ENCODE results near the gene GLMP.
A peak's percentile ranks its signal among the peaks of the same experiment; 100 is the strongest.
"Not testable (repeated sequence)": the region's sequence is repeated elsewhere in the genome, so short reads cannot be mapped to it uniquely, and the experiment has no call there.

The GLMP gene

DNA sequence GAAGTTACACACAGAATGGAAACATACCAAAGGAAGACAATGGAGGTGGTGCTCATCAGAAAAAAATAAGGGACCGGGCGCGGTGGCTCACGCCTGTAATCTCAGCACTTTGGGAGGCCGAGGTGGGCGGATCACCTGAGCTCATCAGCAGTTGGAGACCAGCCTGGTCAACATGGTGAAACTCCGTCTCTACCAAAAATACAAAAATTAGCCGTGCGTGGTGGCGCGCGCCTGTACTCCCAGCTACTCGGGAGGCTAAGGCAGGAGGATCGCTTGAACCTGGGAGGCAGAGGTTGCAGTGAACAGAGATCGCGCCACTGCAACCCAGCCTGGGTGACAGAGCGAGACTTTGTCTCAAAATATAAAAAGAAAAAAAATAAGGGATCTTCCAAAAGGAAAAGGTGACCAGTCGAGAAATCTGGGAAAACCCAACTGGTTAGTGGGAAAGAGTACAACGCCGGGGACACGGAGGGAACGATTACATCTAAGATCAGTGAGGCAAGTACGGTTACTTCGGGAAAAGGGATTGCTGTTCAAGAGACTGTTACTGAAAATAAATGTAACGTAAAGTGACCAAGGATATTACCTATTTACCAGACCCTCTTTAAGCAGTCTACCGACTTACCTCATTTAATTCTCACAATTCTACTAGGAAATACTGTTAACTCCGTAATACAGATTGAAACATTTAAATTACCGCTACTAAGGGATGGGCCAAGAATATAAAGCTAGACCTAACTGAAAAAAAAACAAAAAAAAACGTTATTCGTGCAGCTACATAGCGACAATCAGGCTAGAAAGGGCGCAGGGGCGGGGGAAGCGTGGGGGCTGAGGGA, 41.8 kb upstream of the GLMP start:
- H3K23ac ChIP-seq (ENCODE audit: low read length): peak overlapping the region; percentile 33
- peak overlapping the region; percentile 96 for H3K9ac ChIP-seq (ENCODE audit: low read length)
- no peak overlapping the region for H2AK5ac ChIP-seq (ENCODE audit: low read length)
- H3K36me3 ChIP-seq (ENCODE audit: control insufficient read depth, insufficient read depth, low read length): peaks cover 4% of the 10 kb centered on the region
- no peak for DNase-seq
- H3K79me2 ChIP-seq (ENCODE audit: control insufficient read depth, insufficient read depth, low read length): peaks cover 31% of the 10 kb centered on the region
- peak overlapping the region; percentile 97 for H3K56ac ChIP-seq (ENCODE audit: low read length)
- peaks cover 2% of the 10 kb centered on the region for H3K4me1 ChIP-seq (ENCODE audit: control insufficient read depth, low read depth, low read length)
- H3K18ac ChIP-seq (ENCODE audit: low read length): no peak overlapping the region
- no peaks in the 10 kb centered on the region for H3K27me3 ChIP-seq (ENCODE audit: insufficient read depth, low read length, poor library complexity)
- no peak overlapping the region for H2BK15ac ChIP-seq (replicated peaks; ENCODE audit: low read depth)
- peak overlapping the region; percentile 88 for H3K4me3 ChIP-seq (ENCODE audit: low read length)
- no peak overlapping the region for H4K5ac ChIP-seq (ENCODE audit: low read length)
- peak overlapping the region; percentile 24 for H3K4ac ChIP-seq (ENCODE audit: low read depth, low read length)
- no CpG with 5 or more reads among the region's 34 CpGs for WGBS (ENCODE audit: extremely low coverage, insufficient coverage, low lambda C conversion rate)
- peak overlapping the region; percentile 63 for H3K4me2 ChIP-seq (ENCODE audit: low read length)
- H2BK5ac ChIP-seq (ENCODE audit: low read length): peak overlapping the region; percentile 48
- peak overlapping the region; percentile 24 for H3K27ac ChIP-seq (ENCODE audit: low read depth, low read length)
- H4K8ac ChIP-seq (ENCODE audit: low read depth, low read length): no peak overlapping the region
- H2BK120ac ChIP-seq (ENCODE audit: low read depth, low read length): no peak overlapping the region
- peaks cover 8% of the 10 kb centered on the region for H3K79me1 ChIP-seq (ENCODE audit: low read length)

DNA sequence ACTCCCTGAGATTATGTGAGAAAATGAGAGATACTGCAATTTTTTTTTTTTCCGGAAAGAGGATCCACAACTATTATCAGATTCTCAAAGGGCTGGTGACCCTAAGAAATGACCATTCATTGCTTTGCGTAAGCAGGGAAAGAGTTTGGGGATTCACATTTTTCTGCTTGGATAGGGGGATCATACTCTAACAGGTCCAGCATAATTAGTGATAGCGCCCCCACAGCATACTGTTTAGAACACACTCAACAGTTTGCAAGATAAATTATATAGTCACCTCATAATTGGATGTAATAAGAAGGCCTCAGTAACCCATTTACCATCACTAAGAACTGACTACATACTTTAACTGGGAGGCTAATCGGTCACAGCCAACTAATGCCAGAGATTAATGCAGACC, 40.8 kb upstream of the GLMP start:
- Histone ChIP-seq H3K79me1 (ENCODE audit: low read length) (peaks cover 8% of the 10 kb centered on the region), H3K4me1 (ENCODE audit: control insufficient read depth, low read depth, low read length) (peaks cover 2% of the 10 kb centered on the region), H2BK15ac (replicated peaks; ENCODE audit: low read depth) (no peak overlapping the region), H3K9ac (ENCODE audit: low read length) (peak overlapping the region; percentile 96), H3K36me3 (ENCODE audit: control insufficient read depth, insufficient read depth, low read length) (peaks cover 4% of the 10 kb centered on the region), H3K27me3 (ENCODE audit: insufficient read depth, low read length, poor library complexity) (no peaks in the 10 kb centered on the region), H3K27ac (ENCODE audit: low read depth, low read length) (no peak overlapping the region), H2BK120ac (ENCODE audit: low read depth, low read length) (no peak overlapping the region), H3K4me2 (ENCODE audit: low read length) (peak overlapping the region; percentile 63), H4K8ac (ENCODE audit: low read depth, low read length) (no peak overlapping the region), H3K79me2 (ENCODE audit: control insufficient read depth, insufficient read depth, low read length) (peaks cover 31% of the 10 kb centered on the region), H3K4me3 (ENCODE audit: low read length) (peak overlapping the region; percentile 9), H2AK5ac (ENCODE audit: low read length) (no peak overlapping the region), H3K23ac (ENCODE audit: low read length) (no peak overlapping the region), H2BK5ac (ENCODE audit: low read length) (no peak overlapping the region), H3K18ac (ENCODE audit: low read length) (no peak overlapping the region), H3K56ac (ENCODE audit: low read length) (peak overlapping the region; percentile 62), H3K4ac (ENCODE audit: low read depth, low read length) (no peak overlapping the region), H4K5ac (ENCODE audit: low read length) (no peak overlapping the region)
- WGBS (ENCODE audit: extremely low coverage, insufficient coverage, low lambda C conversion rate): no CpG with 5 or more reads among the region's 4 CpGs
- DNase-seq: peak; percentile 13

DNA sequence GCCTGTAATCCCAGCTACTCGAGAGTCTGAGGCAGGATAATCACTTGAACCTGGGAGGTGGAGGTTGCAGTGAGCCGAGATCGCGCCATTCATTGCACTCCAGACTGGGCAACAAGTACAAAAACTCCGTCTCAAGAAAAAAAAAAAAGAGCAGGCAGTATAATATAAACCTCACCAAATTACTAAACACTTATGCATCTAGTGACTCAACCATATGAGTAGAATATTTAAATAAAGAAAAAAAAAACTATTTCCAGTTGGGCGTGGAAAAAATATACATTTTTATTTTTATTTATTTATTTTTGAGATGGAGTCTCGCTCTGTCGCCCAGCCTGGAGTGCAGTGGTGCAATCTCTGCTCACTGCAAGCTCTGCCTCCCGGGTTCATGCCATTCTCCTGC, 27.7 kb upstream of the GLMP start:
- not testable (repeated sequence) for H3K27ac ChIP-seq (ENCODE audit: low read depth, low read length); H3K79me1 ChIP-seq (ENCODE audit: low read length); H2AK5ac ChIP-seq (ENCODE audit: low read length); H4K8ac ChIP-seq (ENCODE audit: low read depth, low read length); H3K4me3 ChIP-seq (ENCODE audit: low read length); H3K4me2 ChIP-seq (ENCODE audit: low read length); H3K4me1 ChIP-seq (ENCODE audit: control insufficient read depth, low read depth, low read length); H3K18ac ChIP-seq (ENCODE audit: low read length); H2BK15ac ChIP-seq (replicated peaks; ENCODE audit: low read depth); H3K4ac ChIP-seq (ENCODE audit: low read depth, low read length); H2BK5ac ChIP-seq (ENCODE audit: low read length); H3K56ac ChIP-seq (ENCODE audit: low read length); H3K27me3 ChIP-seq (ENCODE audit: insufficient read depth, low read length, poor library complexity); H3K79me2 ChIP-seq (ENCODE audit: control insufficient read depth, insufficient read depth, low read length); H2BK120ac ChIP-seq (ENCODE audit: low read depth, low read length); H3K23ac ChIP-seq (ENCODE audit: low read length); H4K5ac ChIP-seq (ENCODE audit: low read length); H3K9ac ChIP-seq (ENCODE audit: low read length); DNase-seq
- WGBS (ENCODE audit: extremely low coverage, insufficient coverage, low lambda C conversion rate): no CpG with 5 or more reads among the region's 9 CpGs
- peaks cover 19% of the 10 kb centered on the region for H3K36me3 ChIP-seq (ENCODE audit: control insufficient read depth, insufficient read depth, low read length)

DNA sequence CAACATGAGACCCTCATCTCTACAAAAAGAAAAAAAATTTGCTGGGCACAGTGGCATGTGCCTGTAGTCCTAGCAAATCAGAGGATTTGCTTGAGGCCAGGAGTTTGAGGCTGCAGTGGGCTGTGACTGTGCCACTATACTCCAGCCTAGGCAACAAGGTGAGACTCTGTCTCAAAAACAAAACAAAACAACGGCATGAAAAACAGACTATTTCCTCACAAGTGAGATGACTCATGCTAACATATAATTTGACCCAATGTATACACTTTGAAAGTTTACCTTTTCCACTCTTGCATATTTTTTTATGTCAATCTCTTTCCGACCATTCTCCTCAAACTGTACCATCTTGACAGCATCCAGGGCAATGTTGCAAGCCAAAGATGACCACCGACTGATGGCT, 25.1 kb upstream of the GLMP start:
- DNase-seq: no peak
- H3K23ac ChIP-seq (ENCODE audit: low read length): no peak overlapping the region
- H3K4ac ChIP-seq (ENCODE audit: low read depth, low read length): no peak overlapping the region
- H2BK5ac ChIP-seq (ENCODE audit: low read length): no peak overlapping the region
- no peak overlapping the region for H4K8ac ChIP-seq (ENCODE audit: low read depth, low read length)
- WGBS (ENCODE audit: extremely low coverage, insufficient coverage, low lambda C conversion rate): no CpG with 5 or more reads among the region's 3 CpGs
- no peak overlapping the region for H3K4me2 ChIP-seq (ENCODE audit: low read length)
- H3K4me1 ChIP-seq (ENCODE audit: control insufficient read depth, low read depth, low read length): no peaks in the 10 kb centered on the region
- H3K18ac ChIP-seq (ENCODE audit: low read length): no peak overlapping the region
- H2BK120ac ChIP-seq (ENCODE audit: low read depth, low read length): no peak overlapping the region
- no peak overlapping the region for H4K5ac ChIP-seq (ENCODE audit: low read length)
- H3K27me3 ChIP-seq (ENCODE audit: insufficient read depth, low read length, poor library complexity): no peaks in the 10 kb centered on the region
- H3K79me2 ChIP-seq (ENCODE audit: control insufficient read depth, insufficient read depth, low read length): no peaks in the 10 kb centered on the region
- no peak overlapping the region for H3K27ac ChIP-seq (ENCODE audit: low read depth, low read length)
- H2BK15ac ChIP-seq (replicated peaks; ENCODE audit: low read depth): no peak overlapping the region
- H3K79me1 ChIP-seq (ENCODE audit: low read length): peaks cover 2% of the 10 kb centered on the region
- peaks cover 31% of the 10 kb centered on the region for H3K36me3 ChIP-seq (ENCODE audit: control insufficient read depth, insufficient read depth, low read length)
- H3K9ac ChIP-seq (ENCODE audit: low read length): no peak overlapping the region
- no peak overlapping the region for H2AK5ac ChIP-seq (ENCODE audit: low read length)
- H3K4me3 ChIP-seq (ENCODE audit: low read length): no peak overlapping the region
- no peak overlapping the region for H3K56ac ChIP-seq (ENCODE audit: low read length)

DNA sequence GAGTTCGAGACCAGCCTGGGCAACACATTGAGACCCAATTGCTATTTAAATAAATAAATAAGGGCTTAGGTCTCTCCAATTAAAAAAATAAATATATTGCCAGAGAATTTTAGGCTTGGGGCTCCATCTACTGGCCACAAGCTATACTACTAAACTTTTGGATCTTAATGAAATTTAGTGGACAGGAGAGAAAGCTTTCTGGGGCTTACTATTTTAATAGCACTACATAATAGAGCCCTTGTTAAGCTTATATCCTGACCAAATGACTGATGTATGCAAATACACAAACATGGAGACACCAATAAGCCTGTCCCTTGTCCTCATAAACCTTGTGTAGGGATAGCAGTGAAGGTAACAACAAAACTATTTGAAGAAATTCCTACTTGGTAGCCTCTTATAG, 24.2 kb upstream of the GLMP start:
- no peak overlapping the region for H2BK120ac ChIP-seq (ENCODE audit: low read depth, low read length)

DNA sequence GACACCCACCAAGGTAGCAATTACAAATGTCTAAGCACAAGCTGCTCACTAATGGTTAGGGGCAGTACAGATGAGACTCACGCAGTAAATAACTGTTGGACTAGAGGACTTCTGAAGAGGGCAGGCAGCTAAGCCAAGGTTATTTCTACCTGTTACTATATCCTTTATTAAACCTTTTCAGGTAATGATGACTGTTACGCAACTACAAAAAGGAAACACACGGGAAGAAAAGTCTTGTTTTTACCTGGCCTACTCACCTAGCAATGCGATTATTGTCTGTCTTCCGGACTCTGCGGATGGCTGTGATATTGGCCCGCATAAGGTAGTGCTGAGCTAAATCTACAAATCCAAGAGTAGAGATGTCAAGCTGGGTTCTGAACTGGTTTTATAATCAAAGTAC, 21.4 kb upstream of the GLMP start:
- Histone ChIP-seq H4K8ac (ENCODE audit: low read depth, low read length) (no peak overlapping the region), H3K4me2 (ENCODE audit: low read length) (no peak overlapping the region), H3K36me3 (ENCODE audit: control insufficient read depth, insufficient read depth, low read length) (peaks cover 37% of the 10 kb centered on the region), H3K4ac (ENCODE audit: low read depth, low read length) (no peak overlapping the region), H2AK5ac (ENCODE audit: low read length) (no peak overlapping the region), H2BK5ac (ENCODE audit: low read length) (no peak overlapping the region), H3K9ac (ENCODE audit: low read length) (no peak overlapping the region), H2BK120ac (ENCODE audit: low read depth, low read length) (no peak overlapping the region), H3K56ac (ENCODE audit: low read length) (no peak overlapping the region), H3K79me1 (ENCODE audit: low read length) (peaks cover 2% of the 10 kb centered on the region), H2BK15ac (replicated peaks; ENCODE audit: low read depth) (no peak overlapping the region), H3K18ac (ENCODE audit: low read length) (no peak overlapping the region), H3K27me3 (ENCODE audit: insufficient read depth, low read length, poor library complexity) (no peaks in the 10 kb centered on the region), H4K5ac (ENCODE audit: low read length) (no peak overlapping the region), H3K79me2 (ENCODE audit: control insufficient read depth, insufficient read depth, low read length) (no peaks in the 10 kb centered on the region), H3K27ac (ENCODE audit: low read depth, low read length) (no peak overlapping the region), H3K23ac (ENCODE audit: low read length) (no peak overlapping the region), H3K4me3 (ENCODE audit: low read length) (no peak overlapping the region), H3K4me1 (ENCODE audit: control insufficient read depth, low read depth, low read length) (no peaks in the 10 kb centered on the region)
- no peak for DNase-seq
- no CpG with 5 or more reads among the region's 7 CpGs for WGBS (ENCODE audit: extremely low coverage, insufficient coverage, low lambda C conversion rate)

More for the DNA sequence above, 24.2 kb upstream of the GLMP start:
- no peaks in the 10 kb centered on the region for H3K4me1 ChIP-seq (ENCODE audit: control insufficient read depth, low read depth, low read length)
- H3K9ac ChIP-seq (ENCODE audit: low read length): no peak overlapping the region
- peaks cover 2% of the 10 kb centered on the region for H3K79me1 ChIP-seq (ENCODE audit: low read length)
- peaks cover 31% of the 10 kb centered on the region for H3K36me3 ChIP-seq (ENCODE audit: control insufficient read depth, insufficient read depth, low read length)
- H3K4ac ChIP-seq (ENCODE audit: low read depth, low read length): no peak overlapping the region
- H3K79me2 ChIP-seq (ENCODE audit: control insufficient read depth, insufficient read depth, low read length): no peaks in the 10 kb centered on the region
- no peak overlapping the region for H3K56ac ChIP-seq (ENCODE audit: low read length)
- H4K5ac ChIP-seq (ENCODE audit: low read length): no peak overlapping the region
- H3K27ac ChIP-seq (ENCODE audit: low read depth, low read length): no peak overlapping the region
- no peak overlapping the region for H2BK15ac ChIP-seq (replicated peaks; ENCODE audit: low read depth)
- DNase-seq: peak; percentile 22
- H3K23ac ChIP-seq (ENCODE audit: low read length): no peak overlapping the region
- H3K4me2 ChIP-seq (ENCODE audit: low read length): no peak overlapping the region
- H4K8ac ChIP-seq (ENCODE audit: low read depth, low read length): no peak overlapping the region
- WGBS (ENCODE audit: extremely low coverage, insufficient coverage, low lambda C conversion rate): no CpG with 5 or more reads among the region's 1 CpG
- H3K4me3 ChIP-seq (ENCODE audit: low read length): no peak overlapping the region
- H3K18ac ChIP-seq (ENCODE audit: low read length): no peak overlapping the region
- no peaks in the 10 kb centered on the region for H3K27me3 ChIP-seq (ENCODE audit: insufficient read depth, low read length, poor library complexity)
- H2AK5ac ChIP-seq (ENCODE audit: low read length): no peak overlapping the region
- no peak overlapping the region for H2BK5ac ChIP-seq (ENCODE audit: low read length)
